PC-9 (cell line): ENCODE measurements around the gene MAP2K6. TPM values are rescaled to one million over a fixed set of nuclear protein-coding genes. Genes with fewer than 3 reads are reported as not detected.

Source experiments
- BruUV-seq: library from RNA; stranded (reverse); fragments of 400-500 nt; replicated peaks from 2 replicates; lab custom pipeline; 2021; lab: Mats Ljungman, UMichigan
- CTCF ChIA-PET: fragments of 300-600 bp; sonication (Branson Sonifier 250); formaldehyde crosslinking; loops from one replicate; lab custom pipeline; 2022; ENCODE audit warnings: antibody characterized with exemption; lab: Charles Lee
- POLR2A ChIA-PET: fragments of 300-600 bp; sonication (Branson Sonifier 250); formaldehyde crosslinking; loops from one replicate; lab custom pipeline; 2022; ENCODE audit warnings: antibody characterized with exemption; ENCODE audit not compliant: unreplicated experiment; lab: Charles Lee
- DNase-seq, 2 experiments: peaks; one replicate each; pipeline versions ENCODE4 v3.0.0 to v3.0.0-alpha.2; 2015 to 2022; ENCODE audit warnings: mixed read lengths in 1 of 2
- H2AFZ ChIP-seq: fragments of 200-600 bp; sonication (generic); 2 replicates; pipeline ENCODE4 v1.8.1; 2017; ENCODE audit warnings: antibody characterized with exemption
- H3F3A ChIP-seq: fragments of 200-600 bp; sonication (generic); 2 replicates; pipeline ENCODE4 v1.8.1; 2017; ENCODE audit warnings: antibody characterized with exemption, mild to moderate bottlenecking, low read depth; ENCODE audit not compliant: insufficient read depth
- H3K27ac ChIP-seq: fragments of 200-600 bp; sonication (generic); 2 replicates; pipeline ENCODE4 v1.6.1; 2016; ENCODE audit warnings: mixed run types
- H3K27me3 ChIP-seq: fragments of 200-600 bp; sonication (generic); 2 replicates; pipeline ENCODE4 v1.6.1; 2016; ENCODE audit warnings: low read depth, mixed run types; ENCODE audit not compliant: insufficient read depth
- H3K36me3 ChIP-seq: fragments of 200-600 bp; sonication (generic); 2 replicates; pipeline ENCODE4 v1.6.1; 2016; ENCODE audit warnings: low read depth, mixed run types
- H3K4me1 ChIP-seq: fragments of 200-600 bp; sonication (generic); replicated peaks from 2 replicates; pipeline ENCODE4 v1.6.1; 2016; ENCODE audit warnings: mixed run types; ENCODE audit not compliant: insufficient read depth
- H3K4me2 ChIP-seq: fragments of 200-600 bp; sonication (generic); 2 replicates; pipeline ENCODE4 v1.6.1; 2017; ENCODE audit warnings: mixed run types
- H3K4me3 ChIP-seq: fragments of 200-600 bp; sonication (generic); 2 replicates; pipeline ENCODE4 v1.6.1; 2016; ENCODE audit warnings: mixed run types
- H3K79me2 ChIP-seq: fragments of 200-600 bp; sonication (generic); 2 replicates; pipeline ENCODE4 v1.6.1; 2017; ENCODE audit warnings: low read depth, mixed run types
- H3K9me2 ChIP-seq: fragments of 200-600 bp; sonication (generic); 2 replicates; pipeline ENCODE4 v1.8.1; 2017; ENCODE audit warnings: mild to moderate bottlenecking; ENCODE audit not compliant: insufficient read depth
- H3K9me3 ChIP-seq: fragments of 200-600 bp; sonication (generic); 2 replicates; pipeline ENCODE4 v1.8.1; 2016; ENCODE audit warnings: low read depth; ENCODE audit not compliant: insufficient read depth
- H4K20me1 ChIP-seq: fragments of 200-600 bp; sonication (generic); 2 replicates; pipeline ENCODE4 v1.8.1; 2017; ENCODE audit not compliant: insufficient read depth
- EZH2 ChIP-seq: fragments of 200-600 bp; sonication (generic); IDR thresholded peaks from 2 replicates; pipeline ENCODE4 v1.8.0; 2017; ENCODE audit warnings: antibody characterized with exemption, low read depth
- intact Hi-C: fragments of 100-400 bp; cut with micrococcal nuclease; formaldehyde crosslinking; loops from one replicate; pipeline ENCODE4 v1.10.0; 2022; ENCODE audit not compliant: unreplicated experiment
- total RNA-seq: library from RNA; stranded (reverse); gene quantifications from 2 replicates; pipeline ENCODE4 v1.2.3, GENCODE V29; 2021
- TF ChIP-seq, protein P1 (sequence below): fragments of 200-600 bp; sonication (generic); conservative IDR thresholded peaks from 2 replicates; pipeline ENCODE4 v1.6.1; 2017; ENCODE audit warnings: mixed run types, antibody characterized with exemption, mild to moderate bottlenecking, moderate library complexity

Gene MAP2K6
- total RNA-seq, 1 experiment from 2014 or later = 1.6 TPM

DNA sequence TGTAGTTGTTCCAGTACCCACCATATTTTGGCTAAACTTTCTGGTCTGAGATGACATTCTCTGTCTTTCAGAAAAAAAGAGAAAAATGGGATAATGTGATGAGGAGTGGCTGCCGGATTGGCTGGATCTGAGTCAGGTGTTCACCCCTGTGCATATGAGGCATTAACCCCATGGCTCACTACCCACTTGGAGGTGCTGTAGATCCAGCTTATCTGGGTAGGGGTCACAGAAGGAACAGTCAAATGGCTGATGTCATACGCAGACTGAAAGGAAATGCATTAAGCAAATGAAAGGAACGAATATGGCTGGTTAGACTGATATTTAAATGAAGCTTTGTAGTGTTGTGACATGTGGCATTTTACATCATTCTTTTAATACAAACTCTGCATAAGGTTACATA, 17.3 kb downstream of the MAP2K6 start:
- no peaks in the 10 kb centered on the region for H4K20me1 ChIP-seq
- no peaks in the 10 kb centered on the region for H3K79me2 ChIP-seq
- H3K36me3 ChIP-seq = no peaks in the 10 kb centered on the region
- no peak overlapping the region for H3K4me3 ChIP-seq
- BruUV-seq = no TSS peak
- H3K9me3 ChIP-seq = no peaks in the 10 kb centered on the region
- intact Hi-C loops = no loop called here
- CTCF ChIA-PET = no interaction called here
- no peaks in the 10 kb centered on the region for H3K4me1 ChIP-seq
- POLR2A ChIA-PET = no interaction called here
- no peaks in the 10 kb centered on the region for H3K27me3 ChIP-seq
- H3K27ac ChIP-seq = no peak overlapping the region
- no peaks in the 10 kb centered on the region for H3K9me2 ChIP-seq
- TF ChIP-seq, protein P1, sequence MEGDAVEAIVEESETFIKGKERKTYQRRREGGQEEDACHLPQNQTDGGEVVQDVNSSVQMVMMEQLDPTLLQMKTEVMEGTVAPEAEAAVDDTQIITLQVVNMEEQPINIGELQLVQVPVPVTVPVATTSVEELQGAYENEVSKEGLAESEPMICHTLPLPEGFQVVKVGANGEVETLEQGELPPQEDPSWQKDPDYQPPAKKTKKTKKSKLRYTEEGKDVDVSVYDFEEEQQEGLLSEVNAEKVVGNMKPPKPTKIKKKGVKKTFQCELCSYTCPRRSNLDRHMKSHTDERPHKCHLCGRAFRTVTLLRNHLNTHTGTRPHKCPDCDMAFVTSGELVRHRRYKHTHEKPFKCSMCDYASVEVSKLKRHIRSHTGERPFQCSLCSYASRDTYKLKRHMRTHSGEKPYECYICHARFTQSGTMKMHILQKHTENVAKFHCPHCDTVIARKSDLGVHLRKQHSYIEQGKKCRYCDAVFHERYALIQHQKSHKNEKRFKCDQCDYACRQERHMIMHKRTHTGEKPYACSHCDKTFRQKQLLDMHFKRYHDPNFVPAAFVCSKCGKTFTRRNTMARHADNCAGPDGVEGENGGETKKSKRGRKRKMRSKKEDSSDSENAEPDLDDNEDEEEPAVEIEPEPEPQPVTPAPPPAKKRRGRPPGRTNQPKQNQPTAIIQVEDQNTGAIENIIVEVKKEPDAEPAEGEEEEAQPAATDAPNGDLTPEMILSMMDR = no peak
- TF ChIP-seq EZH2 = no peak
- no peak overlapping the region for H2AFZ ChIP-seq
- DNase-seq = no peak
- no peaks in the 10 kb centered on the region for H3F3A ChIP-seq
- no peak overlapping the region for H3K4me2 ChIP-seq

DNA sequence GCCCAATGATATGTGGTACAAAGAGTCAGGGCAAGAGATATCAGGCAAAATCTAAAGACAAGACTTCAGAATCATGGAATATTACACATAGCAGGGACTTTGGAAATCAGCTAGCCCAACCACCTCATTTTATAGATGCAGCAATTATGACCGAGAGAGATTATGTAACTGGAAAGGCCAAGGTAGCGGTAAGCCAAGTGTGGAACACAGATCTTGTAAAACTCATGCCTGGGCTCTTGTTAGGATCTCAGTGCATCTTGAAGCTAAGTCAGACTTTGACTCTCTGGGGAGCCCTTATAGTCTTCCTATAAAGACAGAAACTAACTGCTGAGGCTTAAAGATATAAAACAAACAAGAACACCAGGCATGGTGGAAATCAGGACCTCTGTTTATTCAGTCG, 18.6 kb downstream of the MAP2K6 start:
- Histone ChIP-seq H3K27ac (no peak overlapping the region), H3K9me2 (no peaks in the 10 kb centered on the region), H3K79me2 (no peaks in the 10 kb centered on the region), H4K20me1 (no peaks in the 10 kb centered on the region), H3F3A (no peaks in the 10 kb centered on the region), H3K4me1 (no peaks in the 10 kb centered on the region), H3K4me3 (no peak overlapping the region), H3K4me2 (no peak overlapping the region), H3K36me3 (no peaks in the 10 kb centered on the region), H3K9me3 (no peaks in the 10 kb centered on the region), H2AFZ (no peak overlapping the region), H3K27me3 (no peaks in the 10 kb centered on the region)
- TF ChIP-seq, protein P1 = no peak
- TF ChIP-seq EZH2 = no peak
- no peak for DNase-seq
- intact Hi-C loops = no loop called here
- ChIA-PET POLR2A (no interaction called here), CTCF (no interaction called here)
- BruUV-seq = no TSS peak

DNA sequence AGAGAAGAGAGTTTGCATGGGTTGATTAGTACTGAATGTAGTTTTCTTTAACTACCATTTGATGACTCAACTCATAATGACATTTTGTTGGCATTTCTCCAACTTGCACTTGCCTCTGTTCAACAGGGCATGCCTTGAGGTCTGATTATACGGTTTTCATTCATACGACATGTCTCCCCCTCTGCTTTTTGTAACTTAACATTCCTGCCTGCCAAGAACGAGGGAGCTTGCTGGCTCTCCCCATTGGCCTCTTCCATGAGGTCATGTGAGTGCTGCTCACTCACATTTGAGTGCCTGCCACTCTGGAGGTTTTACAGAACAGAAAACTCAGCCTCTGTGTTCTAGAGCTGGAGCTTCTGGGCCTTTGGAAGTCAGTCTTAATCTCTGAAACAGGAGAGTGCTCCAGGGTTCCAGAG, 19.7 kb downstream of the MAP2K6 start:
- Histone ChIP-seq H3F3A (no peaks in the 10 kb centered on the region), H2AFZ (no peak overlapping the region), H3K4me1 (no peaks in the 10 kb centered on the region), H3K9me2 (no peaks in the 10 kb centered on the region), H3K27ac (no peak overlapping the region), H3K4me3 (no peak overlapping the region), H3K4me2 (no peak overlapping the region), H3K79me2 (no peaks in the 10 kb centered on the region), H3K36me3 (no peaks in the 10 kb centered on the region), H3K9me3 (no peaks in the 10 kb centered on the region), H4K20me1 (no peaks in the 10 kb centered on the region), H3K27me3 (no peaks in the 10 kb centered on the region)
- ChIA-PET POLR2A (no interaction called here), CTCF (no interaction called here)
- TF ChIP-seq EZH2 = no peak
- TF ChIP-seq, protein P1 = no peak
- no peak for DNase-seq
- intact Hi-C loops = no loop called here
- BruUV-seq = no TSS peak
